ENCODE results near the gene STRIP1. TPM values are rescaled to one million over a fixed set of nuclear protein-coding genes. Genes with fewer than 3 reads are reported as not detected.
A peak's percentile ranks its signal among the peaks of the same experiment; 100 is the strongest.

STRIP1 gene
- total RNA-seq, 1 donor = 51.4 TPM

GRCh38 chr1:109988349-109988914 is 46.0 kb upstream of the STRIP1 start:
- no peaks in the 10 kb centered on the region for H3K9me3 ChIP-seq (ENCODE audit: low read depth, low read length)
- no peak overlapping the region for H3K27ac ChIP-seq (ENCODE audit: low read depth, low read length)
- H4K20me1 ChIP-seq (ENCODE audit: insufficient read depth, low read length) = peaks cover 50% of the 10 kb centered on the region
- TF ChIP-seq CTCF (IDR thresholded peaks at IDR 0.05; ENCODE audit: extremely low read depth, low read depth, low read length) = no peak
- no peak overlapping the region for H2AFZ ChIP-seq (ENCODE audit: low read length)
- H3K4me1 ChIP-seq (ENCODE audit: insufficient read depth, low read length) = peaks cover 40% of the 10 kb centered on the region
- DNase-seq (ENCODE audit: insufficient read length, low spot score, missing footprints) = no peak
- peaks cover 86% of the 10 kb centered on the region for H3K79me2 ChIP-seq (ENCODE audit: insufficient read depth, low read length)
- H3K27me3 ChIP-seq (ENCODE audit: insufficient read depth, low read length) = no peaks in the 10 kb centered on the region
- no peak overlapping the region for H3K4me3 ChIP-seq (ENCODE audit: insufficient read depth, low read length)
- peaks cover 12% of the 10 kb centered on the region for H3K36me3 ChIP-seq (ENCODE audit: insufficient read depth, low read length)
- no peak overlapping the region for H3K4me2 ChIP-seq (ENCODE audit: insufficient read depth, low read length)

- H3K4me3 ChIP-seq (ENCODE audit: insufficient read depth, low read length) = no peak overlapping the region
- no peak overlapping the region for H2AFZ ChIP-seq (ENCODE audit: low read length)
- peak overlapping the region; percentile 16 for H3K27ac ChIP-seq (ENCODE audit: low read depth, low read length)
- peaks cover 32% of the 10 kb centered on the region for H3K4me1 ChIP-seq (ENCODE audit: insufficient read depth, low read length)
- no peaks in the 10 kb centered on the region for H3K9me3 ChIP-seq (ENCODE audit: low read depth, low read length)
- no peak for DNase-seq (ENCODE audit: insufficient read length, low spot score, missing footprints)
- no peaks in the 10 kb centered on the region for H3K27me3 ChIP-seq (ENCODE audit: insufficient read depth, low read length)
- peaks cover 13% of the 10 kb centered on the region for H3K36me3 ChIP-seq (ENCODE audit: insufficient read depth, low read length)
- peaks cover 98% of the 10 kb centered on the region for H3K79me2 ChIP-seq (ENCODE audit: insufficient read depth, low read length)
- H3K4me2 ChIP-seq (ENCODE audit: insufficient read depth, low read length) = no peak overlapping the region
- peaks cover 60% of the 10 kb centered on the region for H4K20me1 ChIP-seq (ENCODE audit: insufficient read depth, low read length)
- TF ChIP-seq CTCF (IDR thresholded peaks at IDR 0.05; ENCODE audit: extremely low read depth, low read depth, low read length) = no peak
Observed at GRCh38 chr1:109989506-109990301, 44.7 kb upstream of the STRIP1 start.

GRCh38 chr1:109990302-109990653 is 44.1 kb upstream of the STRIP1 start:
- no peak overlapping the region for H3K4me2 ChIP-seq (ENCODE audit: insufficient read depth, low read length)
- H3K27me3 ChIP-seq (ENCODE audit: insufficient read depth, low read length) = no peaks in the 10 kb centered on the region
- TF ChIP-seq CTCF (IDR thresholded peaks at IDR 0.05; ENCODE audit: extremely low read depth, low read depth, low read length) = no peak
- H4K20me1 ChIP-seq (ENCODE audit: insufficient read depth, low read length) = peaks cover 65% of the 10 kb centered on the region
- H3K79me2 ChIP-seq (ENCODE audit: insufficient read depth, low read length) = peaks cover 98% of the 10 kb centered on the region
- H2AFZ ChIP-seq (ENCODE audit: low read length) = no peak overlapping the region
- peaks cover 15% of the 10 kb centered on the region for H3K36me3 ChIP-seq (ENCODE audit: insufficient read depth, low read length)
- H3K4me1 ChIP-seq (ENCODE audit: insufficient read depth, low read length) = peaks cover 32% of the 10 kb centered on the region
- no peak overlapping the region for H3K4me3 ChIP-seq (ENCODE audit: insufficient read depth, low read length)
- H3K27ac ChIP-seq (ENCODE audit: low read depth, low read length) = peak overlapping the region; percentile 16
- no peak for DNase-seq (ENCODE audit: insufficient read length, low spot score, missing footprints)
- H3K9me3 ChIP-seq (ENCODE audit: low read depth, low read length) = no peaks in the 10 kb centered on the region

- H3K4me1 ChIP-seq (ENCODE audit: insufficient read depth, low read length) = peaks cover 25% of the 10 kb centered on the region
- no peaks in the 10 kb centered on the region for H3K27me3 ChIP-seq (ENCODE audit: insufficient read depth, low read length)
- no peaks in the 10 kb centered on the region for H3K9me3 ChIP-seq (ENCODE audit: low read depth, low read length)
- no peak overlapping the region for H2AFZ ChIP-seq (ENCODE audit: low read length)
- DNase-seq (ENCODE audit: insufficient read length, low spot score, missing footprints) = no peak
- H3K36me3 ChIP-seq (ENCODE audit: insufficient read depth, low read length) = peaks cover 24% of the 10 kb centered on the region
- TF ChIP-seq CTCF (IDR thresholded peaks at IDR 0.05; ENCODE audit: extremely low read depth, low read depth, low read length) = no peak
- no peak overlapping the region for H3K4me2 ChIP-seq (ENCODE audit: insufficient read depth, low read length)
- H4K20me1 ChIP-seq (ENCODE audit: insufficient read depth, low read length) = peaks cover 65% of the 10 kb centered on the region
- H3K79me2 ChIP-seq (ENCODE audit: insufficient read depth, low read length) = peaks cover 98% of the 10 kb centered on the region
- H3K27ac ChIP-seq (ENCODE audit: low read depth, low read length) = no peak overlapping the region
- no peak overlapping the region for H3K4me3 ChIP-seq (ENCODE audit: insufficient read depth, low read length)
Observed at GRCh38 chr1:109991400-109991925, 43.0 kb upstream of the STRIP1 start.

Measured in osteoblast (primary cell).